Measurements from ENCODE around the gene GAD2.

The GAD2 gene

DNA sequence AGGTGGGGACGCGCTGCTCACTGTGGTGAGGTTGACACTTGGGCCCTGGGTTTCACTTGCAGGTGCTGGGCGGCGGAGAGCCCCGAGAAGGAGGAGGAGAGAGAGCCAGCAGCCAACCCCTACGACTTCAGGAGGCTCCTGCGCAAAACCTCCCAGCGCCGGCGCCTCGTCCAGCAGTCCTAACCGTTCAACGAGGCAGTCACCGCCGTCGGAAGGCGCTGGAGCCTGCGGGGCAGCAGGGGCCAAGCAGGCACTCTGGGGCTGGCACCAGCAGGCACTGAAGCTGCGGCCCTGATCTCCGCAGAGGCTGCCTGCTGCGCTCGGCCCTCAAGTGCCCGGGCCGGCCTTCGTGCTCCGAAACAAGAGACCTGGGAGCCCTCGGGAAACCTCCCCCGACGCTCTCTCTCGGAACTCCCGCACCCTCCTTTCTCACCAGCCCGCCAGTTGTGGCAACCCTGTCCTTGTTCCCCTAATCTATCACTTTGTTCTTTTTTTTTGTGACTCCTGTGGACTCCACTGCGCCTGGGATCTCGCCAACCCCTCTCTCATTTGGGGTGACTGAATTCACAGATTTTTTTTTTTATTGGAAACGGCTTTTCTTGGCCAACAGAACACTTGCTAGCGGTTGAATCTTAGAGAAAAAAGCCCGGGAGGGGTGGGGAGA, 4.7 kb upstream of the GAD2 start:
- TF ChIP-seq, protein P1, sequence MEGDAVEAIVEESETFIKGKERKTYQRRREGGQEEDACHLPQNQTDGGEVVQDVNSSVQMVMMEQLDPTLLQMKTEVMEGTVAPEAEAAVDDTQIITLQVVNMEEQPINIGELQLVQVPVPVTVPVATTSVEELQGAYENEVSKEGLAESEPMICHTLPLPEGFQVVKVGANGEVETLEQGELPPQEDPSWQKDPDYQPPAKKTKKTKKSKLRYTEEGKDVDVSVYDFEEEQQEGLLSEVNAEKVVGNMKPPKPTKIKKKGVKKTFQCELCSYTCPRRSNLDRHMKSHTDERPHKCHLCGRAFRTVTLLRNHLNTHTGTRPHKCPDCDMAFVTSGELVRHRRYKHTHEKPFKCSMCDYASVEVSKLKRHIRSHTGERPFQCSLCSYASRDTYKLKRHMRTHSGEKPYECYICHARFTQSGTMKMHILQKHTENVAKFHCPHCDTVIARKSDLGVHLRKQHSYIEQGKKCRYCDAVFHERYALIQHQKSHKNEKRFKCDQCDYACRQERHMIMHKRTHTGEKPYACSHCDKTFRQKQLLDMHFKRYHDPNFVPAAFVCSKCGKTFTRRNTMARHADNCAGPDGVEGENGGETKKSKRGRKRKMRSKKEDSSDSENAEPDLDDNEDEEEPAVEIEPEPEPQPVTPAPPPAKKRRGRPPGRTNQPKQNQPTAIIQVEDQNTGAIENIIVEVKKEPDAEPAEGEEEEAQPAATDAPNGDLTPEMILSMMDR (IDR thresholded peaks at IDR 0.05; ENCODE audit: poor library complexity, severe bottlenecking): no peak
- Histone ChIP-seq H3K27me3 (ENCODE audit: insufficient read depth, poor library complexity, severe bottlenecking) (peaks cover 62% of the 10 kb centered on the region), H3K36me3 (ENCODE audit: low read depth) (no peaks in the 10 kb centered on the region), H3K27ac (ENCODE audit: poor library complexity, severe bottlenecking) (no peak overlapping the region), H3K4me3 (ENCODE audit: severe bottlenecking) (no peak overlapping the region), H3K9me3 (ENCODE audit: severe bottlenecking) (no peaks in the 10 kb centered on the region), H3K4me1 (ENCODE audit: insufficient read depth, poor library complexity, severe bottlenecking) (no peaks in the 10 kb centered on the region)
- ATAC-seq (ENCODE audit: low read depth): no peak
- no peak for DNase-seq (ENCODE audit: low spot score)

DNA sequence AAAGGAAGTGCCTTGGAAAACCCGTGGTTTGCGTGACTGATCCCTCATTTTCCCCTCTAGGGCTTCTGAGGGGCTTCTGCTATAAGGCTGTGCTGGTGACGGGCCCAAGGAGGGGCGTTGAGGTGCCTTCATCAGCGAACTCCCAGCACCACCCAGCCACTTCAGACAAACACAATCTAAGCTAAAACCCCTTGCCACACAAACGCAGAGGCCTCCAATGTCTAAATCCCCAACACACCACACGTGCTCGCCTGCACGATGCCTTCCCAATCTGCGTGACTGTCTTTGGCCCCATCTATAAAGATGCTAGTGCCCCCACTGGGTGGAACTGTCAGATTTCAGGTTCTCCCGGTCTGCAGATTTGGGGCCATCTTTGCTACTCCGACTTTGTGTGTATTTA, 4.1 kb upstream of the GAD2 start:
- H3K4me3 ChIP-seq (ENCODE audit: severe bottlenecking): no peak overlapping the region
- ATAC-seq (ENCODE audit: low read depth): no peak
- H3K27me3 ChIP-seq (ENCODE audit: insufficient read depth, poor library complexity, severe bottlenecking): peaks cover 68% of the 10 kb centered on the region
- no peaks in the 10 kb centered on the region for H3K9me3 ChIP-seq (ENCODE audit: severe bottlenecking)
- no peaks in the 10 kb centered on the region for H3K36me3 ChIP-seq (ENCODE audit: low read depth)
- H3K27ac ChIP-seq (ENCODE audit: poor library complexity, severe bottlenecking): no peak overlapping the region
- H3K4me1 ChIP-seq (ENCODE audit: insufficient read depth, poor library complexity, severe bottlenecking): no peaks in the 10 kb centered on the region
- TF ChIP-seq, protein P1 (IDR thresholded peaks at IDR 0.05; ENCODE audit: poor library complexity, severe bottlenecking): no peak
- no peak for DNase-seq (ENCODE audit: low spot score)

DNA sequence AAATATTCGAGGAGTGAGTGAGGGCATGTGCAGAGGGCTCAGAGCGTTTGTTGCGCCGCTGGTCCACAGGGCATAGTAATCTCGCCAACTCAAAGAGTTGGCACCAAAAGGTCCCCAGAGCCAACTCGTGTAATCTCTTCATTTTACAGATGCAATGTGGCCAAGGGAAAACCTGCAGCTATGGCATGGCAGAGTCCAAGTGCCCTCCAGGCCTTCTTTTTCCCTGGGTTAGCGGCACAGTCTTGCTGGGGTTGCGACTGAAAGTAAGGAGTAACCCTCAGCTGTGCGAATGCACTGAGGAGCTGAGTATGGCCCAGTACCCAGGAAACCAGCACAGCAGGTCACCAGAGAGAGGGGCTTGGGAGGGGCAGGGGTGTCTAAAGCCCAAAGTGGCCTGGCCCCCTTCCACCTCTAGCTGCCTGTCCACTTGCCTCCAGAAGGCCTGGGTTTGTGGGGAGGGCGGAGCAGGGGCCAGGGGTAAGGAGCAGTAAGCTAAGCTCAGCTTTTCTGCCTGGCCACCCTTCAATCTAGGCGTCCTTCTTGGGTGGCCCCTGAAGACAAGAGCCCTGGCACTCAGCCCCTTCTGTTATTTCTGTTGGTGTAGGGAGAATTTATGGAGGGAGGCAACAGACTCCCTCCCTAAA, 3.3 kb upstream of the GAD2 start:
- Histone ChIP-seq H3K27ac (ENCODE audit: poor library complexity, severe bottlenecking) (no peak overlapping the region), H3K4me1 (ENCODE audit: insufficient read depth, poor library complexity, severe bottlenecking) (no peaks in the 10 kb centered on the region), H3K4me3 (ENCODE audit: severe bottlenecking) (no peak overlapping the region), H3K9me3 (ENCODE audit: severe bottlenecking) (no peaks in the 10 kb centered on the region), H3K36me3 (ENCODE audit: low read depth) (no peaks in the 10 kb centered on the region), H3K27me3 (ENCODE audit: insufficient read depth, poor library complexity, severe bottlenecking) (peaks cover 75% of the 10 kb centered on the region)
- ATAC-seq (ENCODE audit: low read depth) (no peak), DNase-seq (ENCODE audit: low spot score) (no peak)
- TF ChIP-seq, protein P1 (IDR thresholded peaks at IDR 0.05; ENCODE audit: poor library complexity, severe bottlenecking): no peak

DNA sequence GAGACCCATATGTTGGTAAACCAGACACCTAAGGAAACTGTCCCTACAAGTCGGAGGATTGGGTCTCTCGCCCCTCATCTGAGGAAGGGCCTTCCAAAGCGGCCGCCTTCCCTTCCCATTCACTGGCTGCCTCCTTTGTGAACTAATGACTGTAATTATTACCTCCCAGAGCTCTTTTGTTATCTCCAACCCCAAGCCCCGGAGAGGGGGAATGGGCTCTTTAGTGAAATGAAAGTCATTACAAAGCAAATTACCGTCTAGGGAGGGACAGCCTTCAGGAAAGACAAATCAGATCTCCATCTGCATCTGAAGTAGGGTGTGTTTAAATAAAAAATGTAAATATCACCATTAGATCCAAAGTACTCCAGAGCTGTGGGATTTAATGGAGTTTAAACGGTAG, 2.6 kb upstream of the GAD2 start:
- no peak for DNase-seq (ENCODE audit: low spot score)
- H3K9me3 ChIP-seq (ENCODE audit: severe bottlenecking): no peaks in the 10 kb centered on the region
- H3K36me3 ChIP-seq (ENCODE audit: low read depth): no peaks in the 10 kb centered on the region
- no peak for ATAC-seq (ENCODE audit: low read depth)
- H3K27ac ChIP-seq (ENCODE audit: poor library complexity, severe bottlenecking): no peak overlapping the region
- no peaks in the 10 kb centered on the region for H3K4me1 ChIP-seq (ENCODE audit: insufficient read depth, poor library complexity, severe bottlenecking)
- peaks cover 83% of the 10 kb centered on the region for H3K27me3 ChIP-seq (ENCODE audit: insufficient read depth, poor library complexity, severe bottlenecking)
- TF ChIP-seq, protein P1 (IDR thresholded peaks at IDR 0.05; ENCODE audit: poor library complexity, severe bottlenecking): no peak
- H3K4me3 ChIP-seq (ENCODE audit: severe bottlenecking): no peak overlapping the region

Data from RWPE2 (cell line).